Middle frontal gyrus (tissue), 1 donor: Measurements from ENCODE around the gene NCAPD2.
"Not testable (repeated sequence)": the region's sequence is repeated elsewhere in the genome, so short reads cannot be mapped to it uniquely, and the experiment has no call there.

ENCODE experiments used
- DNase-seq: peaks from one replicate; pipeline ENCODE4 v3.0.0-alpha.2; 2015; ENCODE audit warnings: low spot score; ENCODE audit errors: extremely low spot score

NCAPD2 gene

DNA sequence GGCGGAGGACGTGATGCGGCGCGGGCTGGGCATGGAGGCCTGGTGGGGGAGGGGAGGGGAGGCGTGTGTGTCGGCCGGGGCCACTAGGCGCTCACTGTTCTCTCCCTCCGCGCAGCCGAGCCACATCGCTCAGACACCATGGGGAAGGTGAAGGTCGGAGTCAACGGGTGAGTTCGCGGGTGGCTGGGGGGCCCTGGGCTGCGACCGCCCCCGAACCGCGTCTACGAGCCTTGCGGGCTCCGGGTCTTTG, 40.7 kb downstream of the NCAPD2 start:
- DNase-seq: no peak

DNA sequence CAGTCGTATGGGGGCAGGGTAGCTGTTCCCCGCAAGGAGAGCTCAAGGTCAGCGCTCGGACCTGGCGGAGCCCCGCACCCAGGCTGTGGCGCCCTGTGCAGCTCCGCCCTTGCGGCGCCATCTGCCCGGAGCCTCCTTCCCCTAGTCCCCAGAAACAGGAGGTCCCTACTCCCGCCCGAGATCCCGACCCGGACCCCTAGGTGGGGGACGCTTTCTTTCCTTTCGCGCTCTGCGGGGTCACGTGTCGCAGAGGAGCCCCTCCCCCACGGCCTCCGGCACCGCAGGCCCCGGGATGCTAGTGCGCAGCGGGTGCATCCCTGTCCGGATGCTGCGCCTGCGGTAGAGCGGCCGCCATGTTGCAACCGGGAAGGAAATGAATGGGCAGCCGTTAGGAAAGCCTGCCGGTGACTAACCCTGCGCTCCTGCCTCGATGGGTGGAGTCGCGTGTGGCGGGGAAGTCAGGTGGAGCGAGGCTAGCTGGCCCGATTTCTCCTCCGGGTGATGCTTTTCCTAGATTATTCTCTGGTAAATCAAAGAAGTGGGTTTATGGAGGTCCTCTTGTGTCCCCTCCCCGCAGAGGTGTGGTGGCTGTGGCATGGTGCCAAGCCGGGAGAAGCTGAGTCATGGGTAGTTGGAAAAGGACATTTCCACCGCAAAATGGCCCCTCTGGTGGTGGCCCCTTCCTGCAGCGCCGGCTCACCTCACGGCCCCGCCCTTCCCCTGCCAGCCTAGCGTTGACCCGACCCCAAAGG, 41.2 kb downstream of the NCAPD2 start:
- DNase-seq: no peak

DNA sequence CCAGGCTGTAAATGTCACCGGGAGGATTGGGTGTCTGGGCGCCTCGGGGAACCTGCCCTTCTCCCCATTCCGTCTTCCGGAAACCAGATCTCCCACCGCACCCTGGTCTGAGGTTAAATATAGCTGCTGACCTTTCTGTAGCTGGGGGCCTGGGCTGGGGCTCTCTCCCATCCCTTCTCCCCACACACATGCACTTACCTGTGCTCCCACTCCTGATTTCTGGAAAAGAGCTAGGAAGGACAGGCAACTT, 41.7 kb downstream of the NCAPD2 start:
- DNase-seq: no peak

DNA sequence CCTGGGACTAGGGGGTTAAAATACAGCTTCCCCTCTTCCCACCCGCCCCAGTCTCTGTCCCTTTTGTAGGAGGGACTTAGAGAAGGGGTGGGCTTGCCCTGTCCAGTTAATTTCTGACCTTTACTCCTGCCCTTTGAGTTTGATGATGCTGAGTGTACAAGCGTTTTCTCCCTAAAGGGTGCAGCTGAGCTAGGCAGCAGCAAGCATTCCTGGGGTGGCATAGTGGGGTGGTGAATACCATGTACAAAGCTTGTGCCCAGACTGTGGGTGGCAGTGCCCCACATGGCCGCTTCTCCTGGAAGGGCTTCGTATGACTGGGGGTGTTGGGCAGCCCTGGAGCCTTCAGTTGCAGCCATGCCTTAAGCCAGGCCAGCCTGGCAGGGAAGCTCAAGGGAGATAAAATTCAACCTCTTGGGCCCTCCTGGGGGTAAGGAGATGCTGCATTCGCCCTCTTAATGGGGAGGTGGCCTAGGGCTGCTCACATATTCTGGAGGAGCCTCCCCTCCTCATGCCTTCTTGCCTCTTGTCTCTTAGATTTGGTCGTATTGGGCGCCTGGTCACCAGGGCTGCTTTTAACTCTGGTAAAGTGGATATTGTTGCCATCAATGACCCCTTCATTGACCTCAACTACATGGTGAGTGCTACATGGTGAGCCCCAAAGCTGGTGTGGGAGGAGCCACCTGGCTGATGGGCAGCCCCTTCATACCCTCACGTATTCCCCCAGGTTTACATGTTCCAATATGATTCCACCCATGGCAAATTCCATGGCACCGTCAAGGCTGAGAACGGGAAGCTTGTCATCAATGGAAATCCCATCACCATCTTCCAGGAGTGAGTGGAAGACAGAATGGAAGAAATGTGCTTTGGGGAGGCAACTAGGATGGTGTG, 42.3 kb downstream of the NCAPD2 start:
- no peak for DNase-seq

DNA sequence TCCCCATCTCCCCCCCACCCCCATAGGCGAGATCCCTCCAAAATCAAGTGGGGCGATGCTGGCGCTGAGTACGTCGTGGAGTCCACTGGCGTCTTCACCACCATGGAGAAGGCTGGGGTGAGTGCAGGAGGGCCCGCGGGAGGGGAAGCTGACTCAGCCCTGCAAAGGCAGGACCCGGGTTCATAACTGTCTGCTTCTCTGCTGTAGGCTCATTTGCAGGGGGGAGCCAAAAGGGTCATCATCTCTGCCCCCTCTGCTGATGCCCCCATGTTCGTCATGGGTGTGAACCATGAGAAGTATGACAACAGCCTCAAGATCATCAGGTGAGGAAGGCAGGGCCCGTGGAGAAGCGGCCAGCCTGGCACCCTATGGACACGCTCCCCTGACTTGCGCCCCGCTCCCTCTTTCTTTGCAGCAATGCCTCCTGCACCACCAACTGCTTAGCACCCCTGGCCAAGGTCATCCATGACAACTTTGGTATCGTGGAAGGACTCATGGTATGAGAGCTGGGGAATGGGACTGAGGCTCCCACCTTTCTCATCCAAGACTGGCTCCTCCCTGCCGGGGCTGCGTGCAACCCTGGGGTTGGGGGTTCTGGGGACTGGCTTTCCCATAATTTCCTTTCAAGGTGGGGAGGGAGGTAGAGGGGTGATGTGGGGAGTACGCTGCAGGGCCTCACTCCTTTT, 43.1 kb downstream of the NCAPD2 start:
- DNase-seq: no peak

DNA sequence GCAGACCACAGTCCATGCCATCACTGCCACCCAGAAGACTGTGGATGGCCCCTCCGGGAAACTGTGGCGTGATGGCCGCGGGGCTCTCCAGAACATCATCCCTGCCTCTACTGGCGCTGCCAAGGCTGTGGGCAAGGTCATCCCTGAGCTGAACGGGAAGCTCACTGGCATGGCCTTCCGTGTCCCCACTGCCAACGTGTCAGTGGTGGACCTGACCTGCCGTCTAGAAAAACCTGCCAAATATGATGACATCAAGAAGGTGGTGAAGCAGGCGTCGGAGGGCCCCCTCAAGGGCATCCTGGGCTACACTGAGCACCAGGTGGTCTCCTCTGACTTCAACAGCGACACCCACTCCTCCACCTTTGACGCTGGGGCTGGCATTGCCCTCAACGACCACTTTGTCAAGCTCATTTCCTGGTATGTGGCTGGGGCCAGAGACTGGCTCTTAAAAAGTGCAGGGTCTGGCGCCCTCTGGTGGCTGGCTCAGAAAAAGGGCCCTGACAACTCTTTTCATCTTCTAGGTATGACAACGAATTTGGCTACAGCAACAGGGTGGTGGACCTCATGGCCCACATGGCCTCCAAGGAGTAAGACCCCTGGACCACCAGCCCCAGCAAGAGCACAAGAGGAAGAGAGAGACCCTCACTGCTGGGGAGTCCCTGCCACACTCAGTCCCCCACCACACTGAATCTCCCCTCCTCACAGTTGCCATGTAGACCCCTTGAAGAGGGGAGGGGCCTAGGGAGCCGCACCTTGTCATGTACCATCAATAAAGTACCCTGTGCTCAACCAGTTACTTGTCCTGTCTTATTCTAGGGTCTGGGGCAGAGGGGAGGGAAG, 43.9 kb downstream of the NCAPD2 start:
- DNase-seq: not testable (repeated sequence)

DNA sequence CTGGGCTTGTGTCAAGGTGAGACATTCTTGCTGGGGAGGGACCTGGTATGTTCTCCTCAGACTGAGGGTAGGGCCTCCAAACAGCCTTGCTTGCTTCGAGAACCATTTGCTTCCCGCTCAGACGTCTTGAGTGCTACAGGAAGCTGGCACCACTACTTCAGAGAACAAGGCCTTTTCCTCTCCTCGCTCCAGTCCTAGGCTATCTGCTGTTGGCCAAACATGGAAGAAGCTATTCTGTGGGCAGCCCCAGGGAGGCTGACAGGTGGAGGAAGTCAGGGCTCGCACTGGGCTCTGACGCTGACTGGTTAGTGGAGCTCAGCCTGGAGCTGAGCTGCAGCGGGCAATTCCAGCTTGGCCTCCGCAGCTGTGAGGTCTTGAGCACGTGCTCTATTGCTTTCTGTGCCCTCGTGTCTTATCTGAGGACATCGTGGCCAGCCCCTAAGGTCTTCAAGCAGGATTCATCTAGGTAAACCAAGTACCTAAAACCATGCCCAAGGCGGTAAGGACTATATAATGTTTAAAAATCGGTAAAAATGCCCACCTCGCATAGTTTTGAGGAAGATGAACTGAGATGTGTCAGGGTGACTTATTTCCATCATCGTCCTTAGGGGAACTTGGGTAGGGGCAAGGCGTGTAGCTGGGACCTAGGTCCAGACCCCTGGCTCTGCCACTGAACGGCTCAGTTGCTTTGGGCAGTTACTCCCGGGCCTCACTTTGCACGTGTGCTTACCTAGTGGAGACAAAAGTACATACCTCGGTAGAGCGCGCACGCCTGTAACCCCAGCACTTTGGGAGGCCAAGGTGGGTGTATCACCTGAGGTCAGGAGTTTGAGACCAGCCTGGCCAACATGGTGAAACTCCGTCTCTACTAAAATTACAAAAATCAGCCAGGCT, 44.8 kb downstream of the NCAPD2 start:
- no peak for DNase-seq

DNA sequence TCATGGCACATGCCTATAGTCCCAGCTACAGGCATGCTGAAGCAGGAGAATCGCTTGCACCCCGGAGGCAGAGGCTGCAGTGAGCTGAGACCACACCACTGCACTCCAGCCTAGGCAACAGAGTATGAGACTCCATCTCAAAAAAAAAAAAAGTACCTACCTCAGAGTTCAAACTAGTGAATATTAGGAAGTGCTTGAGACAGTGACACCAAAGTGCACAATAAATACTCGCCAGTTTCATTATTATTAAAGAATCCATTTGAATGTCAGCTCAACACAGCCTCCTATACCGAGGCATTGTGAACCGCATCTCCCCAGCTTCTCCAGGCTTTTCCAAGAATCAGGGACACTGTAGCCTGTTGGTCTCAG, 45.4 kb downstream of the NCAPD2 start:
- no peak for DNase-seq

DNA sequence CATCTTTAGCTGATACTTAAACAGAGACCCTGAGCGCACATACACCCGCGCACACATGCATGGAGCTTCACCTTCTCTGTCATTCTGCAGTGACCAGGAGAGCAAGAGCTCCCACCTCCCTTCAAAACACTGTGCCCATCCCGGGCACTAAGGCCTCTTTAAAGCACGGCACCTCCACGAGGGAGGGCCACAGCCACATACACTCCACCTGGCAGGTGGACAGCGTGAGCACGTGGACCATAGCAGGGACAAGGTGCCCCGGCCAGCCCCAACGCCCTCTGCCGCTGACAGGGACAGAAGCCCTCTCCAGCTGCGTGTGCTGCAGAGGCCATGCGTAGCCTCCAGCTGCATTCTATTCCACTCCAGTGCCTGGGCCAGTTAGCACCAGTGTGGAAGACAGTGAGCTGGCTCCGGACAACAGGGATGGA, 45.8 kb downstream of the NCAPD2 start:
- no peak for DNase-seq

DNA sequence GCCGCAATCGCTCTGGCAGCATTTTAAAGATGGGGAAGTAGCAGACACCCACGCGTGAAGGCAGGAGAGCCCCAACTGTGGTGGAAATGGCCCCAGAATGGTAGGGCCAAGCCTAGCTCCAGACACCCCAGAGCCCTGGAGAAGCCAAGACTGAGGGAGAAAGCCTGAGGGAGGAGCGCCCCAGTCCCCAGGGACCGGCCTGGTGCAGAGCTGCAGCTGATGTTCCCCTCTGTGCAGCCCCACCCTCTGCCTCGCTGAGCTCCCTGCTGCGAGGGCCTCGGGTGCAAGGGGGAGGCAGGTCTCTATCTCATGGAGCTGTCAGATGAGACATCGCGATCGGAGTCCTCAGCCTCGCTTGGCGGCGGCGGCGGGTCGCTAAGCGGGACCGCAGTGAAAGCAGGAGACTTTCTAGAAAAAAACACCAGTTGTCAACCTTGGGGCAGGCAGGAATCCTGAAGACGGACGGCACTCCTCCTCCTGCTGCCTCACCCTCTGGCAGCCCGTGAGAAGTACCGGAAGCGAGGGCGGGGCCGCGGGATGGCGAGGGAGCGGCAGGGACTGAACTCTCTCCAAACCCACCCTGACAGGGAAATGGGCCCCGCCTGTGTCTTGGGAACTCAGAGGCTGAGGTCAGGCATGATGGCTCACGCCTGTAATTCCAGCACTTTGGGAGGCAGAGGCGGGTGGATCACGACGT, 46.4 kb downstream of the NCAPD2 start:
- no peak for DNase-seq

DNA sequence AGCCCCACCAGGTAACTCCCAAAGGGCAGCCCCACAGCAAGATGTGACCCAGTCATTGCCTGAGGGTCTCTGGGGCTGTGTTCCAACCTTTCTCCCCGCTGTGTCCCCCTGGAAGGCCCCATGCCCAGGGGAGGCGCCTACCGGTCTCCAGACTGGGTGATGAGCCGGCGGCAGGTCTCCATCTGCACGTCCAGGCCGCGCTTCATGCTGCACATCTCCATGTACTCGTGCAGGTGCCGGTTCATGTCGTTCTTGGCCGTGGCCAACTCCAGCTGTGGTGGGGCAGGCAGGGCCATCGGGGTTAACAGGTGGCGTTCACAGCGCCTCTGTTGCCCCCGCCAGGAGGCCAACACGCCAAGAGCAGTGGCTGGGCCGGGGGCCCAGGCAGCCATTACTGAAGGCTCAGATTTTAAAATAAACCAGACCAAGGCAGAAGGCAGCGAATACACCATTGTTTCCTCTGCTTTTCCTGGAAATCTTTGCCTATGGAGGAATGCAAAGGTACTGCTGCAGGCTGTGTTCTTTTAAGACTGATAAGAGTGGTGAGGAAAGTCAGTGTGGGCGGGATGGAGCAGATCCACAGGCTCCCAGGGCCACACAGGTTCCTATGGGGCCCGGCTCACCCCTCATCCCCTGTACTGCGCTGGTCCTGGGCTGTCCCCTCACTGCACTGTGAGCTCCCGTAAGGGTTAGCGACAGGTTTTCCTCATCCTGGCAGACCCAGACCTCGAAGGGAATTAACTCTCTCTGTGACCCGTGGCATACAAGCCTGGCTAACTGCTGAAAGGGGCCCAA, 47.7 kb downstream of the NCAPD2 start:
- no peak for DNase-seq

DNA sequence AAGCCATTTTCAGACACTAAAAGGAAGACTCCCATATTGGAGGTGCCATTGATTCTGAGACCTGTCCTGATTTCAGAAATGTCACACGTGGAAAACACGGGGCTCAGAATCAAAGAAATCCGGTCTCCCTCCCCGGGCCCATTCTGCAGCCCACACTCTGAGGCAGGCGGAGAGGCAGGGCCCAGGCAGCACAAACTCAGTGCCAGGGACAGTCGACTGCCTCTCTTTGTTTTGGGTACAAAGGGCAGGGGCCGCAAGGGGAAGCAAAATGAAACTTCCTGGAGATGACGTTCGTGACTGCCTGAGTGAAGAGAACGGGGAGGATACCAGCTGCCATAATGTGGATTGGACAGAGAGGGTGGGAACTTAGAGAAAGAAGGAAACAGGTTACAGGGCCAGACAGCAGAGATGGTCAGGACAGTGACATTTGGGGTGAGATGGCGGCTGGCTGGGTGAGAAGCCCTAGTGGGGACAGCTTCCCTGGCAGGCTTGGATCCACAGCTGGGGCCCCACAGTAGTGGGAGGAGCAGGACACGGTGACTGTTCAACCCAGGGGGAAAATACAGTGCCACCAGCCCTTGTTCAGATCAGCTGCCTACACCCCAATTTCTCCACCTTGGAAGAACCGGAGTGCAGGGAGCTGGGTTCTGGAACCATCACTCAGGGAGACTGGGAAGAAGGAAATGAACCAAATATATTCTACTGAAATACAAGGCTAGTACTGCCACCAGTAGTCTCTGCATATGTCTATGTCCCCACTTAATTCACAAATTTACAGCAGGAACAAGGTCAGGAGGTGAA, 48.5 kb downstream of the NCAPD2 start:
- no peak for DNase-seq

DNA sequence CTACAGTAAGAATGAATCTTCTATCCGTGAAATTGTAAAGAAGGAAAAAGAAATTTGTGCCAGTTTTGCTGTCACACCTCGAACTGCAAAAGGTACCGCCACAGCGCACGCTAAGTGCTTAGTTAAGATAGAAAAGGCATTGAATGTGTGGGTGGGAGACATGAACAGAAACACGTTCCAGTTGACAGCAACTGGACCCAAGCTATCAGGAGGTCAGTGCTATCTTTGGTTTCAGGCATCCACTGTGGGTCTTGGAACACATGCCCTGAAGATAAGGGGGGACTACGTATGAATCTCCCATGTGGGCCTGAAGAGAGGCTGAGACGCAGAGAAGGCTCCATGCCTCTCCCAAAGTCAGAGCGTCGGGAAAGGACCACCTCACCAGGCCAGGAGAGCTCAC, 52.1 kb downstream of the NCAPD2 start:
- no peak for DNase-seq

DNA sequence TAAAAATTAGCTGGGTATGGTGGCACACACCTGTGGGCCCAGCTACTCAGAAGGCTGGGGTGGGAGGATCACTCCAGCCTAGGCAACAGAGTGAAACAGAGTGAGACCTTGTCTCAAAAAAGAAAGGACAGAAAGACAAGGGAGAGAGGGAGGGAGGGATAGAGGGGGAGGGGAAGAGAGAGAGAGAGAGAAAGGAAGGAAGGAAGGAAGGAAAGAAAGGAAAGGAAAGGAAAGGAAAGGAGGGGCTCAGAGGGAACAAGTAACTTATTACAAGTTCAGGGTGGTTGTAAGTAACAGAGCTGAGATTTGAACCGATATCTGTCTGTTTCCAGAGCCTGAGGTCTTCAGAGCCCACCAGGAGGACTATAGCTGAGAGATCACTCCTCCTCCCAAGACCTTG, 53.7 kb downstream of the NCAPD2 start:
- no peak for DNase-seq

DNA sequence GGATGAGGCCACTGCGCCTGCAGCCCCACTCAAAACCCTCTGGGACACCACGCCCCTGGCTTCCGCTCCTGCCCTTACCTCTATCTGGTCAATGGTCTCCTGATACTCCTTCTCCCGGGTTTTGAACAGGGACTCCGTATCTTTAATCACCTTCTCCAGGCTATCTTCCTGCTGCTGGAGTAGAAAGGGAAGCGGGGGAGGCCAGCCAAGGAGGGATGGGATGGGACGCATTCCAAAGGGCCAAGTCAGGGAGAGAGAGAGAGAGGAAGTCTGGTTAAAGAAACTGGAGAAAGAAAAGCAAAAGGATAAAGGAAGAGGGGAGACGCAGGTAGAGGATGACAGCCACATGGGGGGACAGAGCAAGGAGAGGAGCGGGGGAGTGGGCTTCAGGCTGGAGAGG, 54.1 kb downstream of the NCAPD2 start:
- no peak for DNase-seq

DNA sequence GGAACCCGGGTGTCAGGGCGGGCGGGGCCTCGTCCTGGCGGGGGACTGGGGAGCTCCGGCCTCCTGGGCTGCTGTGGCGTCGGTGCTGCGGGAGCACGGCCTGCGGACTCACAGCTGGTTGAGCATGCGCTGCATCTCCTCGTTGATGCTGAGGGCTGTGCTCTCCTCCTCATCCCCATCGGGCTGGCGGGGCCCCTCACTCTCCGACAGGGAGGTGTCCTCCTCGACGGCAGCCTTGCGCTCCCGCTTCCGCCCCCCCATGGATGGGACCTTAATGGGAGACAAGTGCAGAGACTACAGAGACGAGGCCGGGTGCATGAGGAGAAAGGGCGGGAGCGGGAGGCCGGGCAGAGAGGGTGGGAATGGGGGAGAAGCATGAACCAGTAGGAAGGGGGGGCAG, 54.7 kb downstream of the NCAPD2 start:
- DNase-seq: no peak

DNA sequence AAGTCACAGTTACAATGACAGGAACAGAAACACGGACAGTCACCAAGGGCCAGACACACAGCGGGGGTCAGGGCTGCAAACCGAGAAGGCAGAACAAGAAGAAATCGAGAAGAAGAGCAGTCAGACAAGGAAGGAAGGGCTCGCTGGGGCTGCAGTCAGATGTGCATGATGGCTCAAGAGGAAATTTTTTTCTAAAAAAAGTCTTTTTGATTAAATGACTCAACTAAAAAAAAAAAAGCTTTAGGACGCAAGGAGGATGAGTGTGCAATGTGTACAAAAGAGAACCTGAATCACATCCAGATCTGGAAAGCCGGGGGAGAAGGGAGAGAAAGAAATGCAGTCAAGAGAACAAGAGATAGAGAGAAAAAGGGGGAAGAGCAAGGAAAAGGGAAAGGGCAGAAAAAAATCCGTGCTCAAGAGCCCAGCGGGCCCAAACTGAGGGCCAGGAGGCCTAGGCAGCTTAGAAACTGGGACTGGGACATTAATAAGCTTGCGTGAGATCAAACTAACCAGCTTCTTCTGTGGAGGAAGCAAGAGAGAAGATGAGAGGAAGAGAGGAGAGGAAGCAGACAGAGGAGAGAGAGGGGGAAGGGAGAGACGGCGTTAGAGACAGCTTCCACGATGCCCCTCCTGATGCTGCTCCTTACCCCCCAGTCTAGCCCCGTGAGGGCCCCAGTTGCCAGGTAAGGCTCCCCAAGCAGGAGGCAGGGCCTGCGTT, 55.2 kb downstream of the NCAPD2 start:
- DNase-seq: no peak

DNA sequence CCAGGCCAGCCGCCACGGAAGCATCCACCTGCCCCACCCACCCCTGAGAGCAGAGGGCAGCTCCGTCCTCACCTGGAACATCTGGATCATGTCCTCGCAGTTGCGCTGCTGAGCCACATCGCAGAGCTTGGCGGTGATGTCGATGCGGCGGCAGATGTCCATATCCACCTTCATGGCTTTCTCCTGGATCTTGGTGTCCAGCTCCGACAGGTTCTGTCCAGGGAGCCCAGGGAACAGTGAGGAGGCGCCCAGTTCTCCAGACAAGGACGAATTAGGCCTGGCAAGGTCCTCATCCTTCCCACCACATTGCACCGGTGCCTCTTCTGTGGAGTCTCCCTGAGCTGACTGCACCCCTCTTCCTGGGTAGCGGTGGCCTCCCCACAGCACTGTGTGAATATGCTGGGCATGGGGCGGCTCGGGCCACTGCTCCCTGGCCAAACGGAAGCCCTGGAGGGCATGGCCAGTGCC, 55.8 kb downstream of the NCAPD2 start:
- no peak for DNase-seq
